DOHH2 (cell line): ENCODE measurements around the gene RYR2.

Source experiments
- H3F3A ChIP-seq: fragments of 200-600 bp; sonication (generic), shearing (Covaris generic); 2 replicates; pipeline ENCODE4 v1.6.0; 2016; ENCODE audit warnings: antibody characterized with exemption, mild to moderate bottlenecking; ENCODE audit not compliant: control insufficient read depth, insufficient read depth
- H3K27ac ChIP-seq: fragments of 200-600 bp; sonication (generic); 2 replicates; pipeline ENCODE4 v1.5.1; 2014; ENCODE audit warnings: low read depth, mild to moderate bottlenecking, low read length, moderate library complexity
- H3K27me3 ChIP-seq: fragments of 200-600 bp; sonication (generic); 2 replicates; pipeline ENCODE4 v1.6.1; 2014; ENCODE audit warnings: mild to moderate bottlenecking, low read length, mixed read lengths; ENCODE audit not compliant: control insufficient read depth
- H3K36me3 ChIP-seq: fragments of 200-600 bp; sonication (generic); 2 replicates; pipeline ENCODE4 v1.6.1; 2014; ENCODE audit warnings: mild to moderate bottlenecking, low read length, moderate library complexity, mixed read lengths; ENCODE audit not compliant: control insufficient read depth
- H3K4me1 ChIP-seq: fragments of 200-600 bp; sonication (generic); 2 replicates; pipeline ENCODE4 v1.6.1; 2014; ENCODE audit warnings: mild to moderate bottlenecking, low read length, mixed read lengths; ENCODE audit not compliant: control insufficient read depth
- H3K4me2 ChIP-seq: fragments of 200-600 bp; sonication (generic); 2 replicates; pipeline ENCODE4 v1.6.0; 2014; ENCODE audit warnings: mild to moderate bottlenecking, low read length, moderate library complexity
- H3K4me3 ChIP-seq: fragments of 200-600 bp; sonication (generic); 2 replicates; pipeline ENCODE4 v1.5.1; 2014; ENCODE audit warnings: mild to moderate bottlenecking, low read length, mixed read lengths
- H3K79me2 ChIP-seq: fragments of 200-600 bp; sonication (generic); 2 replicates; pipeline ENCODE4 v1.6.1; 2014; ENCODE audit warnings: mild to moderate bottlenecking, low read length, mixed read lengths; ENCODE audit not compliant: control insufficient read depth
- H3K9me2 ChIP-seq: fragments of 200-600 bp; sonication (generic); replicated peaks from 2 replicates; pipeline ENCODE4 v1.6.1; 2014; ENCODE audit warnings: mild to moderate bottlenecking, low read length, mixed read lengths; ENCODE audit not compliant: control insufficient read depth
- H3K9me3 ChIP-seq: fragments of 200-600 bp; sonication (generic); 2 replicates; pipeline ENCODE4 v1.6.1; 2014; ENCODE audit warnings: antibody characterized with exemption, low read length, mixed read lengths; ENCODE audit not compliant: control insufficient read depth, insufficient read depth
- H4K20me1 ChIP-seq: fragments of 200-600 bp; sonication (generic); 2 replicates; pipeline ENCODE4 v1.6.0; 2014; ENCODE audit warnings: low read depth, mild to moderate bottlenecking, antibody characterized with exemption, low read length, moderate library complexity; ENCODE audit not compliant: control insufficient read depth, insufficient read depth
- EZH2phosphoT487 ChIP-seq: fragments of 200-600 bp; sonication (generic); IDR thresholded peaks from 2 replicates; pipeline ENCODE4 v1.6.1; 2017; ENCODE audit warnings: borderline replicate concordance, mild to moderate bottlenecking, antibody characterized with exemption, low read length, moderate library complexity, mixed read lengths
- TF ChIP-seq, protein P1 (sequence below): fragments of 200-600 bp; sonication (generic); IDR thresholded peaks from one replicate; pipeline ENCODE4 v1.5.1; 2014; ENCODE audit warnings: antibody characterized with exemption, mild to moderate bottlenecking, low read depth, low read length; ENCODE audit not compliant: poor library complexity, severe bottlenecking

The RYR2 gene

DNA sequence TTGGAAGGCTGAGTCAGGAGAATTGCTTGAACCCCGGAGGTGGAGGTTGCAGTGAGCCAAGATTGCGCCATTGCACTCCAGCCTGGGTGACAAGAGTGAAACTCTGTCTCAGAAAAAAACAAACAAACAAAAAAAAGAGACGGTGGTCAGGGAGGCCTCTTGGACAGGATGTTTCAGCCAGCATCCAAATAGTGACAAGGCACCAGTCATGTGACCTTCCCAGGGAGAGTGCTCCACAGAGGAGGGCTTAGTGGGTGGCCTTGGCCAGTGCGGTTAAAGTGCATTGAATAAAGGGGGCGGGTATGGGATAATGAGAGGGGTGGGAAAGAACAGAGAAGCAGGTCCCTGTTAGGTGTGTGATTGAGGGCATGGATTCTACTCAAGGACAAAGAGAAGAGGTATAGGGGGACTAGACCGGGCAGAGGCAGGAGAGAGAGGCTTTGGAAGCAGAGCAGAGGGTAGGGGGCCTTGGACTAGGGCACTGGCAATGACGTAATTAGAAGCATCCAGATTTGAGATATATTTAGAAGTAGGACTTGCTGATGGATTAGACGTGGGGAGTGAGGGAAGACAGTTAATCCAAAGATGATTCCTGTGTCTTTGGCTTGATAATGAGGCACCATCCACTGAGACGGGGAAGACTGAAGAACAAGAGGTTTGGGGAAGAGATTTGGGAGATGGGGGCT lies 12.0 kb upstream of the RYR2 start:
- Histone ChIP-seq H3K27me3 (no peaks in the 10 kb centered on the region), H3K79me2 (no peaks in the 10 kb centered on the region), H3F3A (no peaks in the 10 kb centered on the region), H3K9me2 (no peaks in the 10 kb centered on the region), H3K4me2 (no peak overlapping the region), H3K4me3 (no peak overlapping the region), H3K4me1 (no peaks in the 10 kb centered on the region), H3K36me3 (no peaks in the 10 kb centered on the region), H4K20me1 (no peaks in the 10 kb centered on the region), H3K27ac (no peak overlapping the region), H3K9me3 (no peaks in the 10 kb centered on the region)
- TF ChIP-seq, protein P1, sequence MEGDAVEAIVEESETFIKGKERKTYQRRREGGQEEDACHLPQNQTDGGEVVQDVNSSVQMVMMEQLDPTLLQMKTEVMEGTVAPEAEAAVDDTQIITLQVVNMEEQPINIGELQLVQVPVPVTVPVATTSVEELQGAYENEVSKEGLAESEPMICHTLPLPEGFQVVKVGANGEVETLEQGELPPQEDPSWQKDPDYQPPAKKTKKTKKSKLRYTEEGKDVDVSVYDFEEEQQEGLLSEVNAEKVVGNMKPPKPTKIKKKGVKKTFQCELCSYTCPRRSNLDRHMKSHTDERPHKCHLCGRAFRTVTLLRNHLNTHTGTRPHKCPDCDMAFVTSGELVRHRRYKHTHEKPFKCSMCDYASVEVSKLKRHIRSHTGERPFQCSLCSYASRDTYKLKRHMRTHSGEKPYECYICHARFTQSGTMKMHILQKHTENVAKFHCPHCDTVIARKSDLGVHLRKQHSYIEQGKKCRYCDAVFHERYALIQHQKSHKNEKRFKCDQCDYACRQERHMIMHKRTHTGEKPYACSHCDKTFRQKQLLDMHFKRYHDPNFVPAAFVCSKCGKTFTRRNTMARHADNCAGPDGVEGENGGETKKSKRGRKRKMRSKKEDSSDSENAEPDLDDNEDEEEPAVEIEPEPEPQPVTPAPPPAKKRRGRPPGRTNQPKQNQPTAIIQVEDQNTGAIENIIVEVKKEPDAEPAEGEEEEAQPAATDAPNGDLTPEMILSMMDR: no peak
- no peak for TF ChIP-seq EZH2phosphoT487

DNA sequence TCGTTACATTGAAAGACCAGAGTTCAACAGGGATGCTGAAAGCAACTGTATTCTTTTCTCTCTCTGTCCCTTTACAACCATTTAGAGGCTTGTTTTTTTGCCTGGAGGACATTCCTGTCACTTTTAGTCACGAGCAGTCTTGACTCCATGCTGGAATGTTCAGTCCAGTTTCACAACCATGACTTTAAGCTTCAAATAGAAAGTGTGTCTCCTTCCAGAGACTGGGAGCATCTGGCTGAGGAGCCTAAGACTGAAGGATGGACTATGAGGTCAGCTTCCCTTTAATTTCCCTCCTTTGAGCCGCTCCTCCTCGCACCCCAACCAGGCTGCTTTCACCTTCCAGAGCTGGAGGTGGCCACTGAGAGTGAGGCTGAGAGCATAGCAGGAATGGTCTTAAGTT lies 10.5 kb upstream of the RYR2 start:
- H4K20me1 ChIP-seq: no peaks in the 10 kb centered on the region
- H3K79me2 ChIP-seq: no peaks in the 10 kb centered on the region
- TF ChIP-seq EZH2phosphoT487: no peak
- TF ChIP-seq, protein P1: no peak
- H3K9me3 ChIP-seq: no peaks in the 10 kb centered on the region
- no peaks in the 10 kb centered on the region for H3K4me1 ChIP-seq
- no peaks in the 10 kb centered on the region for H3K36me3 ChIP-seq
- H3K27me3 ChIP-seq: no peaks in the 10 kb centered on the region
- no peak overlapping the region for H3K27ac ChIP-seq
- H3K4me3 ChIP-seq: no peak overlapping the region
- no peaks in the 10 kb centered on the region for H3K9me2 ChIP-seq
- H3K4me2 ChIP-seq: no peak overlapping the region
- H3F3A ChIP-seq: no peaks in the 10 kb centered on the region

DNA sequence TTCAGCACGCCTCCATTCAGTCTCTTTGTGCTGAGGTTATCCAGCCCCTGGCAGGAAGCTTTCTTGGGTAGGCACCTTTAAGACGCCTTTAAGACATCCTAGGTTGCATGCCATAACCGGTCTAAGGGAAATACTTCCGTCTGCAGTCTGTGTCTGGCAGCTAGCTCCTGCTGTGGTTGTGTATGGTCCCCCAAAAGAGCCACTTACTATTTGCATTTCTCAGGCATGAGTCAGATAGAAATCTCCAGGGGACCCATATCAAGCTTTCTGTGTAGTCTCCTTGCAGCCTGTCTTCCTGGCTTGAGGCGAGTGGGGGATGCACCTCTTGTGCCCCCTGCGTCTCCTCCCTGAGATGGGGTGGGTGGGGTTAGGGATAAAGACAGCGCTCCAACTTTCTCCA lies 10.0 kb upstream of the RYR2 start:
- no peaks in the 10 kb centered on the region for H3K9me3 ChIP-seq
- TF ChIP-seq EZH2phosphoT487: no peak
- TF ChIP-seq, protein P1: no peak
- H3K4me1 ChIP-seq: no peaks in the 10 kb centered on the region
- no peak overlapping the region for H3K4me3 ChIP-seq
- H3K79me2 ChIP-seq: no peaks in the 10 kb centered on the region
- H3K4me2 ChIP-seq: no peak overlapping the region
- no peaks in the 10 kb centered on the region for H3K9me2 ChIP-seq
- no peaks in the 10 kb centered on the region for H3K36me3 ChIP-seq
- no peak overlapping the region for H3K27ac ChIP-seq
- no peaks in the 10 kb centered on the region for H3K27me3 ChIP-seq
- H4K20me1 ChIP-seq: no peaks in the 10 kb centered on the region
- H3F3A ChIP-seq: no peaks in the 10 kb centered on the region
